HepG2 (cell line): ENCODE data around the gene PIEZO2. TPM values are rescaled to one million over a fixed set of nuclear protein-coding genes. Genes with fewer than 3 reads are reported as not detected.

ENCODE experiments used
- ELF4 ChIP-seq: sonication (generic); formaldehyde crosslinking; IDR thresholded peaks from 2 replicates; pipeline ENCODE4 v1.5.0; 2020; ENCODE audit warnings: missing genetic modification reagents, mild to moderate bottlenecking, moderate library complexity, borderline replicate concordance
- FLYWCH1 ChIP-seq: sonication (generic); formaldehyde crosslinking; IDR thresholded peaks from 2 replicates; pipeline ENCODE4 v1.8.1; 2023; ENCODE audit warnings: mild to moderate bottlenecking, missing genetic modification reagents
- FOXO1 ChIP-seq: sonication (generic); formaldehyde crosslinking; IDR thresholded peaks from 2 replicates; pipeline ENCODE4 v1.4.0; 2020; ENCODE audit warnings: missing genetic modification reagents
- ISL2 ChIP-seq: sonication (generic); formaldehyde crosslinking; IDR thresholded peaks from 2 replicates; pipeline ENCODE4 v1.5.0; 2020; ENCODE audit warnings: missing genetic modification reagents
- SIX1 ChIP-seq: sonication (generic); formaldehyde crosslinking; IDR thresholded peaks from 2 replicates; pipeline ENCODE4 v1.4.0; 2020; ENCODE audit warnings: missing genetic modification reagents, borderline replicate concordance
- ZNF256 ChIP-seq: sonication (generic); formaldehyde crosslinking; conservative IDR thresholded peaks from 2 replicates; pipeline ENCODE4 v1.4.0; 2020; ENCODE audit warnings: missing genetic modification reagents
- ZNF569 ChIP-seq: sonication (generic); formaldehyde crosslinking; IDR thresholded peaks from 2 replicates; pipeline ENCODE4 v1.5.0; 2020; ENCODE audit warnings: mild to moderate bottlenecking, missing genetic modification reagents, moderate library complexity, borderline replicate concordance
- ZNF570 ChIP-seq: sonication (generic); formaldehyde crosslinking; IDR thresholded peaks from 2 replicates; pipeline ENCODE4 v1.4.0; 2020; ENCODE audit warnings: mild to moderate bottlenecking, missing genetic modification reagents, borderline replicate concordance
- ZSCAN9 ChIP-seq: IDR thresholded peaks from 2 replicates; pipeline ENCODE4 v1.6.1; 2016; ENCODE audit warnings: borderline replicate concordance
- polyA plus RNA-seq, 8 experiments: library from polyadenylated mRNA; depleted of rRNA in 3 of 8; stranded (reverse) in 7 of 8; unstranded in 1 of 8; fragments of >200 nt; fragmentation: Illumina TruSeq in 4 of 8; extraction: Trizol in 4 of 8; gene quantifications; 2 replicates each; pipeline versions ENCODE4 v1.2.1 to v1.2.3, GENCODE V29; 2011 to 2016; ENCODE audit warnings: low read depth in 4 of 8, missing spikeins in 1 of 8, mixed read lengths in 1 of 8; ENCODE audit not compliant: insufficient read depth in 1 of 8
- total RNA-seq, 5 experiments: library from RNA; depleted of rRNA; stranded (reverse); fragments of >200 nt; fragmentation: Illumina TruSeq; extraction: Trizol; gene quantifications; 2 replicates each; pipeline ENCODE4 v1.2.3, GENCODE V29; 2016; ENCODE audit warnings: low read depth in 1 of 5
- TF ChIP-seq, protein P1 (sequence below): sonication (generic); formaldehyde crosslinking; IDR thresholded peaks from one replicate; pipeline ENCODE4 v1.5.1; 2020; ENCODE audit warnings: mild to moderate bottlenecking, missing genetic modification reagents; ENCODE audit errors: not compliant biosample characterization
- TF ChIP-seq, protein P2 (sequence below): sonication (generic); formaldehyde crosslinking; conservative IDR thresholded peaks from 2 replicates; pipeline ENCODE4 v1.4.0; 2020; ENCODE audit warnings: missing genetic modification reagents
- TF ChIP-seq, protein P3 (sequence below): sonication (generic); formaldehyde crosslinking; IDR thresholded peaks from 2 replicates; pipeline ENCODE4 v1.9.0; 2021; ENCODE audit warnings: mild to moderate bottlenecking, missing genetic modification reagents
- TF ChIP-seq, protein P4 (sequence below): IDR thresholded peaks from 2 replicates; pipeline ENCODE4 v1.6.1; 2018; ENCODE audit warnings: missing genetic modification reagents, mild to moderate bottlenecking, missing compliant biosample characterization

PIEZO2 gene
- total and polyA plus RNA-seq, 2 of the 13 experiments (the other 11 are each of a cell fraction or from before 2014, with no cell fraction given): 15.2 to 27.2 TPM

DNA sequence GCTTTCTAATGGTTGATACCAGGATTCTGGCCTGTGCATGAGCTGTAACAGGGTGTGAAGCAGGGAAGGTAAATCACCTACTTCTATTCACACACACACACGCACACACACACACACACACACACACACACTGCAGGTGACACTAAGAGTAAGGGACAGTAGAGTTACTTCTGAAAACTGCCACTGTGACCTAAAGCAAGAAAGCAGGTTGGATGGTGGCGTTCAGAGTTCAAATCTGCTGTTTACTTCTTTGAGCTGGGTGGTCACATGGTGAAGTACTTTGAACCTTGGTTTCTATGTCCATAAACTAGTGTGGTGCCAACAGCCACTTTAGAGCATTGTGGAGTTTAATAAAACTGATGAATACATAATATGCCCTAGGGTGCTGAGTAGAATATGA lies 248.0 kb downstream of the PIEZO2 start (continued):
- TF ChIP-seq ISL2 (CRISPR knock-in tag) (no peak), SIX1 (no peak), ZNF256 (CRISPR knock-in tag) (no peak), ZNF570 (CRISPR knock-in tag) (no peak), ZSCAN9 (no peak), FOXO1 (CRISPR knock-in tag) (peak; percentile 88), ELF4 (CRISPR knock-in tag) (no peak), FLYWCH1 (CRISPR knock-in tag) (no peak), ZNF569 (no peak)
- TF ChIP-seq, protein P1, sequence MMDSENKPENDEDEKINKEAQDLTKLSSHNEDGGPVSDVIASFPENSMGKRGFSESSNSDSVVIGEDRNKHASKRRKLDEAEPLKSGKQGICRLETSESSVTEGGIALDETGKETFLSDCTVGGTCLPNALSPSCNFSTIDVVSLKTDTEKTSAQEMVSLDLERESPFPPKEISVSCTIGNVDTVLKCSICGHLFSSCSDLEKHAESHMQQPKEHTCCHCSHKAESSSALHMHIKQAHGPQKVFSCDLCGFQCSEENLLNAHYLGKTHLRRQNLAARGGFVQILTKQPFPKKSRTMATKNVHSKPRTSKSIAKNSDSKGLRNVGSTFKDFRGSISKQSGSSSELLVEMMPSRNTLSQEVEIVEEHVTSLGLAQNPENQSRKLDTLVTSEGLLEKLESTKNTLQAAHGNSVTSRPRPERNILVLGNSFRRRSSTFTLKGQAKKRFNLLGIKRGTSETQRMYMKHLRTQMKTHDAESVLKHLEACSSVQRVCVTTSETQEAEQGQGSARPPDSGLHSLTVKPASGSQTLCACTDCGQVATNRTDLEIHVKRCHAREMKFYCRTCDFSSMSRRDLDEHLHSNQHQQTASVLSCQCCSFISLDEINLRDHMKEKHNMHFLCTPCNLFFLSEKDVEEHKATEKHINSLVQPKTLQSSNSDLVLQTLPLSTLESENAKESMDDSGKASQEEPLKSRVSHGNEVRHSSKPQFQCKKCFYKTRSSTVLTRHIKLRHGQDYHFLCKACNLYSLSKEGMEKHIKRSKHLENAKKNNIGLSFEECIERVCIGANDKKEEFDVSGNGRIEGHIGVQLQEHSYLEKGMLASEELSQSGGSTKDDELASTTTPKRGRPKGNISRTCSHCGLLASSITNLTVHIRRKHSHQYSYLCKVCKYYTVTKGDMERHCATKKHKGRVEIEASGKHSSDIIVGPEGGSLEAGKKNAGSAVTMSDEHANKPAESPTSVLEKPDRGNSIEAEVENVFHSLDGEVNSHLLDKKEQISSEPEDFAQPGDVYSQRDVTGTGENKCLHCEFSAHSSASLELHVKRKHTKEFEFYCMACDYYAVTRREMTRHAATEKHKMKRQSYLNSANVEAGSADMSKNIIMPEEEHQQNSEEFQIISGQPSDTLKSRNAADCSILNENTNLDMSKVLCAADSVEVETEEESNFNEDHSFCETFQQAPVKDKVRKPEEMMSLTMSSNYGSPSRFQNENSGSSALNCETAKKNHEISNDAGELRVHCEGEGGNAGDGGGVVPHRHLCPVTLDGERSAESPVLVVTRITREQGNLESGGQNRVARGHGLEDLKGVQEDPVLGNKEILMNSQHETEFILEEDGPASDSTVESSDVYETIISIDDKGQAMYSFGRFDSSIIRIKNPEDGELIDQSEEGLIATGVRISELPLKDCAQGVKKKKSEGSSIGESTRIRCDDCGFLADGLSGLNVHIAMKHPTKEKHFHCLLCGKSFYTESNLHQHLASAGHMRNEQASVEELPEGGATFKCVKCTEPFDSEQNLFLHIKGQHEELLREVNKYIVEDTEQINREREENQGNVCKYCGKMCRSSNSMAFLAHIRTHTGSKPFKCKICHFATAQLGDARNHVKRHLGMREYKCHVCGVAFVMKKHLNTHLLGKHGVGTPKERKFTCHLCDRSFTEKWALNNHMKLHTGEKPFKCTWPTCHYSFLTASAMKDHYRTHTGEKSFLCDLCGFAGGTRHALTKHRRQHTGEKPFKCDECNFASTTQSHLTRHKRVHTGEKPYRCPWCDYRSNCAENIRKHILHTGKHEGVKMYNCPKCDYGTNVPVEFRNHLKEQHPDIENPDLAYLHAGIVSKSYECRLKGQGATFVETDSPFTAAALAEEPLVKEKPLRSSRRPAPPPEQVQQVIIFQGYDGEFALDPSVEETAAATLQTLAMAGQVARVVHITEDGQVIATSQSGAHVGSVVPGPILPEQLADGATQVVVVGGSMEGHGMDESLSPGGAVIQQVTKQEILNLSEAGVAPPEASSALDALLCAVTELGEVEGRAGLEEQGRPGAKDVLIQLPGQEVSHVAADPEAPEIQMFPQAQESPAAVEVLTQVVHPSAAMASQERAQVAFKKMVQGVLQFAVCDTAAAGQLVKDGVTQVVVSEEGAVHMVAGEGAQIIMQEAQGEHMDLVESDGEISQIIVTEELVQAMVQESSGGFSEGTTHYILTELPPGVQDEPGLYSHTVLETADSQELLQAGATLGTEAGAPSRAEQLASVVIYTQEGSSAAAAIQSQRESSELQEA (CRISPR knock-in tag): no peak
- TF ChIP-seq, protein P2, sequence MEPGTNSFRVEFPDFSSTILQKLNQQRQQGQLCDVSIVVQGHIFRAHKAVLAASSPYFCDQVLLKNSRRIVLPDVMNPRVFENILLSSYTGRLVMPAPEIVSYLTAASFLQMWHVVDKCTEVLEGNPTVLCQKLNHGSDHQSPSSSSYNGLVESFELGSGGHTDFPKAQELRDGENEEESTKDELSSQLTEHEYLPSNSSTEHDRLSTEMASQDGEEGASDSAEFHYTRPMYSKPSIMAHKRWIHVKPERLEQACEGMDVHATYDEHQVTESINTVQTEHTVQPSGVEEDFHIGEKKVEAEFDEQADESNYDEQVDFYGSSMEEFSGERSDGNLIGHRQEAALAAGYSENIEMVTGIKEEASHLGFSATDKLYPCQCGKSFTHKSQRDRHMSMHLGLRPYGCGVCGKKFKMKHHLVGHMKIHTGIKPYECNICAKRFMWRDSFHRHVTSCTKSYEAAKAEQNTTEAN: 0 out of 2 replicates have a peak, but pooled peaks have one; percentile 62
- TF ChIP-seq, protein P3, sequence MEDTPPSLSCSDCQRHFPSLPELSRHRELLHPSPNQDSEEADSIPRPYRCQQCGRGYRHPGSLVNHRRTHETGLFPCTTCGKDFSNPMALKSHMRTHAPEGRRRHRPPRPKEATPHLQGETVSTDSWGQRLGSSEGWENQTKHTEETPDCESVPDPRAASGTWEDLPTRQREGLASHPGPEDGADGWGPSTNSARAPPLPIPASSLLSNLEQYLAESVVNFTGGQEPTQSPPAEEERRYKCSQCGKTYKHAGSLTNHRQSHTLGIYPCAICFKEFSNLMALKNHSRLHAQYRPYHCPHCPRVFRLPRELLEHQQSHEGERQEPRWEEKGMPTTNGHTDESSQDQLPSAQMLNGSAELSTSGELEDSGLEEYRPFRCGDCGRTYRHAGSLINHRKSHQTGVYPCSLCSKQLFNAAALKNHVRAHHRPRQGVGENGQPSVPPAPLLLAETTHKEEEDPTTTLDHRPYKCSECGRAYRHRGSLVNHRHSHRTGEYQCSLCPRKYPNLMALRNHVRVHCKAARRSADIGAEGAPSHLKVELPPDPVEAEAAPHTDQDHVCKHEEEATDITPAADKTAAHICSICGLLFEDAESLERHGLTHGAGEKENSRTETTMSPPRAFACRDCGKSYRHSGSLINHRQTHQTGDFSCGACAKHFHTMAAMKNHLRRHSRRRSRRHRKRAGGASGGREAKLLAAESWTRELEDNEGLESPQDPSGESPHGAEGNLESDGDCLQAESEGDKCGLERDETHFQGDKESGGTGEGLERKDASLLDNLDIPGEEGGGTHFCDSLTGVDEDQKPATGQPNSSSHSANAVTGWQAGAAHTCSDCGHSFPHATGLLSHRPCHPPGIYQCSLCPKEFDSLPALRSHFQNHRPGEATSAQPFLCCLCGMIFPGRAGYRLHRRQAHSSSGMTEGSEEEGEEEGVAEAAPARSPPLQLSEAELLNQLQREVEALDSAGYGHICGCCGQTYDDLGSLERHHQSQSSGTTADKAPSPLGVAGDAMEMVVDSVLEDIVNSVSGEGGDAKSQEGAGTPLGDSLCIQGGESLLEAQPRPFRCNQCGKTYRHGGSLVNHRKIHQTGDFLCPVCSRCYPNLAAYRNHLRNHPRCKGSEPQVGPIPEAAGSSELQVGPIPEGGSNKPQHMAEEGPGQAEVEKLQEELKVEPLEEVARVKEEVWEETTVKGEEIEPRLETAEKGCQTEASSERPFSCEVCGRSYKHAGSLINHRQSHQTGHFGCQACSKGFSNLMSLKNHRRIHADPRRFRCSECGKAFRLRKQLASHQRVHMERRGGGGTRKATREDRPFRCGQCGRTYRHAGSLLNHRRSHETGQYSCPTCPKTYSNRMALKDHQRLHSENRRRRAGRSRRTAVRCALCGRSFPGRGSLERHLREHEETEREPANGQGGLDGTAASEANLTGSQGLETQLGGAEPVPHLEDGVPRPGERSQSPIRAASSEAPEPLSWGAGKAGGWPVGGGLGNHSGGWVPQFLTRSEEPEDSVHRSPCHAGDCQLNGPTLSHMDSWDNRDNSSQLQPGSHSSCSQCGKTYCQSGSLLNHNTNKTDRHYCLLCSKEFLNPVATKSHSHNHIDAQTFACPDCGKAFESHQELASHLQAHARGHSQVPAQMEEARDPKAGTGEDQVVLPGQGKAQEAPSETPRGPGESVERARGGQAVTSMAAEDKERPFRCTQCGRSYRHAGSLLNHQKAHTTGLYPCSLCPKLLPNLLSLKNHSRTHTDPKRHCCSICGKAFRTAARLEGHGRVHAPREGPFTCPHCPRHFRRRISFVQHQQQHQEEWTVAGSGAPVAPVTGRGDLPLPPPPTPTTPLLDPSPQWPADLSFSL: peak; percentile 91
- TF ChIP-seq, protein P4, sequence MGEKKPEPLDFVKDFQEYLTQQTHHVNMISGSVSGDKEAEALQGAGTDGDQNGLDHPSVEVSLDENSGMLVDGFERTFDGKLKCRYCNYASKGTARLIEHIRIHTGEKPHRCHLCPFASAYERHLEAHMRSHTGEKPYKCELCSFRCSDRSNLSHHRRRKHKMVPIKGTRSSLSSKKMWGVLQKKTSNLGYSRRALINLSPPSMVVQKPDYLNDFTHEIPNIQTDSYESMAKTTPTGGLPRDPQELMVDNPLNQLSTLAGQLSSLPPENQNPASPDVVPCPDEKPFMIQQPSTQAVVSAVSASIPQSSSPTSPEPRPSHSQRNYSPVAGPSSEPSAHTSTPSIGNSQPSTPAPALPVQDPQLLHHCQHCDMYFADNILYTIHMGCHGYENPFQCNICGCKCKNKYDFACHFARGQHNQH (CRISPR knock-in tag): 0 out of 2 replicates have a peak, but pooled peaks have one; percentile 22
